ENCODE measurements around the gene ATP5MG. TPM values are rescaled to one million over a fixed set of nuclear protein-coding genes. Genes with fewer than 3 reads are reported as not detected.

Gene ATP5MG
- 100 to 1,000 TPM; 237 to 249 TPM for total RNA-seq

- DNase-seq (peak; percentile 96), ATAC-seq (peak; percentile 70)
- Mint-ChIP-seq H3K27ac (peak within 1 kb of the TSS; percentile 99), H3K4me3 (peak within 1 kb of the TSS; percentile 86), H3K4me1 (ENCODE audit: low read depth) (peaks cover 54% of the 10 kb centered on the region), H3K27me3 (no peaks in the 10 kb centered on the region), H3K36me3 (ENCODE audit: low read depth) (peaks cover 42% of the 10 kb centered on the region), H3K9me3 (no peaks in the 10 kb centered on the region)
- ChIA-PET POLR2A (interaction anchor here (0.5 to 4.3 kb wide), 12 partner anchors 10 to 171 kb away, joined by 3 to 32 read pairs (median 5); partner anchors contain the start of genes ARCN1, KMT2A and UBE4A), CTCF (interaction anchor here (0.8 to 2.4 kb wide), 4 partner anchors 28 to 97 kb away, joined by 3 to 10 read pairs (median 4); partner anchors contain the start of gene CD3E)
- TF ChIP-seq CTCF (IDR thresholded peaks at IDR 0.05), result no peak
- intact Hi-C loops (cut with micrococcal nuclease), result loop anchor here (5.0 kb wide), 1 partner anchor 36 kb away; the partner anchor contains the start of gene KMT2A
Observed at GRCh38 chr11:118401151-118401879, at the start of gene ATP5MG. TSS of gene ATP5MG (plus strand) at chr11:118401606. CDS start at chr11:118401666, 60 bp downstream.

GRCh38 chr11:118353084-118353710 lies 48.2 kb upstream of the ATP5MG start:
- Mint-ChIP-seq H3K36me3 (ENCODE audit: low read depth) (peaks cover 38% of the 10 kb centered on the region), H3K27ac (peak overlapping the region; percentile 86), H3K4me1 (ENCODE audit: low read depth) (peaks cover 33% of the 10 kb centered on the region), H3K9me3 (no peaks in the 10 kb centered on the region), H3K27me3 (no peaks in the 10 kb centered on the region), H3K4me3 (no peak overlapping the region)
- ATAC-seq (peak; percentile 21), DNase-seq (no peak)
- peak; percentile 83 for TF ChIP-seq CTCF (IDR thresholded peaks at IDR 0.05)
- ChIA-PET CTCF (interaction anchor here (0.8 to 5.8 kb wide), 21 partner anchors 8 to 180 kb away, joined by 3 to 46 read pairs (median 5); partner anchors contain the start of genes CD3D, CD3E, JAML and MPZL3), POLR2A (interaction anchor here (0.7 to 1.6 kb wide), 4 partner anchors 49 to 1213 kb away, joined by 3 to 4 read pairs (median 4); partner anchors contain the start of gene CD3E)
- intact Hi-C loops (cut with micrococcal nuclease), result no loop called here

GRCh38 chr11:118358071-118358470 lies 43.3 kb upstream of the ATP5MG start:
- no peak overlapping the region for H3K4me3 Mint-ChIP-seq
- ATAC-seq (no peak), DNase-seq (no peak)
- no peaks in the 10 kb centered on the region for H3K27me3 Mint-ChIP-seq
- CTCF ChIA-PET, result interaction anchor here (2.3 kb wide), 1 partner anchor 160 kb away, joined by 8 read pairs; no protein-coding TSS in a partner anchor
- H3K9me3 Mint-ChIP-seq, result no peaks in the 10 kb centered on the region
- peak overlapping the region; percentile 19 for H3K27ac Mint-ChIP-seq
- H3K4me1 Mint-ChIP-seq (ENCODE audit: low read depth), result peaks cover 44% of the 10 kb centered on the region
- no peak for TF ChIP-seq CTCF (IDR thresholded peaks at IDR 0.05)
- H3K36me3 Mint-ChIP-seq (ENCODE audit: low read depth), result peaks cover 8% of the 10 kb centered on the region
- intact Hi-C loops (cut with micrococcal nuclease), result no loop called here
- POLR2A ChIA-PET, result interaction anchor here (2.1 kb wide), 1 partner anchor 10 kb away, joined by 6 read pairs; no protein-coding TSS in a partner anchor

GRCh38 chr11:118359295-118359958 lies 42.0 kb upstream of the ATP5MG start, which contains the start of gene UBE4A:
TSS of gene UBE4A (plus strand) at chr11:118359600. CDS start at chr11:118365081, 5,481 bp downstream.
- peaks cover 45% of the 10 kb centered on the region for H3K4me1 Mint-ChIP-seq (ENCODE audit: low read depth)
- peaks cover 10% of the 10 kb centered on the region for H3K36me3 Mint-ChIP-seq (ENCODE audit: low read depth)
- POLR2A ChIA-PET, result interaction anchor here (0.8 to 1.6 kb wide), 14 partner anchors 9 to 118 kb away, joined by 3 to 11 read pairs (median 4); partner anchors contain the start of genes CD3D, CD3G and KMT2A
- intact Hi-C loops (cut with micrococcal nuclease), result no loop called here
- ATAC-seq (peak; percentile 93), DNase-seq (peak; percentile 99)
- H3K27ac Mint-ChIP-seq, result peak within 1 kb of the TSS; percentile 91
- no peaks in the 10 kb centered on the region for H3K27me3 Mint-ChIP-seq
- H3K9me3 Mint-ChIP-seq, result no peaks in the 10 kb centered on the region
- no peak for TF ChIP-seq CTCF (IDR thresholded peaks at IDR 0.05)
- H3K4me3 Mint-ChIP-seq, result peak within 1 kb of the TSS; percentile 90
- CTCF ChIA-PET, result interaction anchor here (0.6 to 1.6 kb wide), 10 partner anchors 14 to 161 kb away, joined by 3 to 5 read pairs (median 3); partner anchors contain the start of gene CD3D
